Suppressor macrophage (primary cell): ENCODE results near the gene PARVB.

Source experiments
- DNase-seq, 4 experiments: peaks; one replicate each; pipeline ENCODE4 v3.0.0-alpha.2; 2020 to 2022

Gene PARVB

DNA sequence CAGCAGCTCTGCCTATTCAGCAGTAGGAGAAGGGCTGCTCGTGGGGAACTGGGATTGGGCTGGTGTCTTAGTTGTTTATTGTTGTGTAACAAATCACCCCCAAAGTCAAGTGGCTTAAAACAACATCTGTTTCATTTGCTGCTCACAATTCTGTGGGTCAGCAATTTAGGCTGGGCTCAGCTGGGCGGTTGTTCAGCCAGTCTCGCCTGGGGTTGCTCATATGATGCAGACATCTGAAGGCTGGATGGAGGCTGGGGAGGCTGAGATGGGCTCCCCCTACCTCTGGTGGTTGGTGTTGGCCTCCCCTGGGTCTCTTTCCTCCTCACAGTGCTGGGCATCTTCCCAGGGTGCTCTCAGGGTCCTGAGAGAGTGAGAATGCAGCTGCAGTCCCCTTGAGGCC, 113.3 kb downstream of the PARVB start:
- DNase-seq: no peak

DNA sequence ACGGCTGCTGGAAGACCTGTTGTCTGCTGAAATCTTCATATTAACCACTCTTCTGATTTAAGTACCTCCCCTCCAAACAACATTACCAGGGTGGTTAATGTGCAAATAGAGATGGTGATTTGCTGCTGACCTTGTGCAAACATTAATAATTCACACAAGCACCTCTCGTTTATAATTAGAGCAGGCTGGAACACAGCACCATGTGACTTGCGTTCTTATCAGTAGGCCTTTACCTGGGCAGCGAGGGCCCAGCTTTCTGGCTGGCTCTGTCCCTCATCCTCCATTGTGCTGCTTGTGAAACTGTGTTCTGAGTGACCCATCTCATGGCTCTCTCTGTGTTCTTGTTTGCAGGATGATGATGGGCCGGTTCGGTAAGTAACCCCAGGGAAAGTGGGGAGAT, 115.7 kb downstream of the PARVB start:
- DNase-seq: no peak

- DNase-seq: no peak
Measured at GRCh38 chr22:44142421-44143104, 118.5 kb downstream of the PARVB start.

DNA sequence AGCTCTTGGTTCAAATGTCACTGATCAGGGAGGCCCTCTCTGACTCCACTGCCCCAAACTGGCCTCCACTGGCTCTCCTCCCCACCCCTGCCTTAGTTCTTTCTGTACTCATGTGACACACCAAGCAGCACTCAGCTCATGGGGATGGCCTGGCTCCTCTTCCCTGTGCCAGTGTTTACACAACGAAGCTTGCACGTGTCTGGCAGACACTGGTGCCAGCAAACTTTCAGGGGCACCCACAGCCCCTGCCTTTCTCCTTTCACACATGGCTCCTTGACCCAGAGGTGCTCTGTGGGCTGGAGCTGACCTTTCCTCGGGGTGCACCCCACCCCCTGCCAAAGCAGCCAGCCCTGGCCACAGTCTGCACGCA, 119.0 kb downstream of the PARVB start:
- DNase-seq: no peak

GRCh38 chr22:44143579-44143978, 119.5 kb downstream of the PARVB start:
- no peak for DNase-seq

- DNase-seq: no peak
Measured at GRCh38 chr22:44144046-44144569, 120.0 kb downstream of the PARVB start.

DNA sequence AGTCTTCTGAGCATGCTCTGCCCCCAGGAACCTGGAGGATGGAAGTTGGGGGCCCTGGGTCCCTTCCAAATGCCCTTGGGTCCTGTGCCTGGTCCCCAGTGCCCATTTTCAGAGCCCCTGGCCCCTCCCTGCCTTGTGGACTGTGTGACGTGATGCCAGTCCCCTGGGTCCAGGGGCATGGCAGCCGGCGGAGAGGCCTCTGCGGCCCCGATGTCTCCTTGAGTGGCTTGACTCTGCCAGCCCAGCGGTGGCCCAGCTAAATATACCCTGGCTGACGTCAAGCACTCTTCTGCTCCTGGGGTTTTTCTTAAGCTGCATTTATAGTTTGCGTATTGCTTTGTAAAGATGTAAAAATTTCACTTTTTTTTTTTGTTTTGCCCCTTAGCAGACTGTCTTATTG, 121.4 kb downstream of the PARVB start:
- no peak for DNase-seq

- DNase-seq: no peak
Measured at GRCh38 chr22:44146088-44146861, 122.2 kb downstream of the PARVB start.

- DNase-seq: no peak
Measured at GRCh38 chr22:44147008-44147645, 123.0 kb downstream of the PARVB start.

DNA sequence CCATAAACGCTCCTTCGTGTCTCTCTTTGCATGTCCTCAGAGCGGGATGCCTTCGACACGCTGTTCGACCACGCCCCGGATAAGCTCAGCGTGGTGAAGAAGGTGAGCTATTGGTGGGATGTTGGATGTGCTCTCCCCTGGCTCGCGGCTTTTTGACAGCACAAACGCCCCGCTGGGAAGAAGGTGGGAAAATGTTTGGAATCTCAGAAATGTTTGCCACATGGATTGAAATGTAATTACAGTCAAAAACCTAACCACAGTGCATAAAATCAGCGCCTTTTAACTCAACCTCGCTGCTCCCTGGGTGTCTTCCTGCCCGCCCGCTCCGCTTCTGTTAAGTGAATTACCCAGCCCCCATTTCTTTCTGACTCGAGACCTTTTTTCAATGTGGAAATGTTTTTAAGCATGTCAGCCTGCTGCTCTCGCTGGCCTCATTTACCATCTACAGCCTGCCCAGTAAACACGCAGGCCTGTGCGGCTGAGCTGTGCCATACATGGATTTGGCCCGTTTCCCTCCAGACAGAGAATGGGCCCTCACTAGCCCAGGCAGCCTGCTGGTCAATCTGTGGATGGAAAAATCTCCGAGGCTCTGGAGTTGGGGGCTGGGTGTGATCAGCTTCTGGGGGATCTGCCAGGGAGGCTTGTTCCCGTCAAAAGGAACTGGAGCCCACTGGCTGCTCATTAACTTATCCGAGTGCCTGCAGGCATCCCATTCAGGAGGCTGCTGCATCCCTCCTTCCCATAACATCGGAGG, 123.9 kb downstream of the PARVB start:
- no peak for DNase-seq

DNA sequence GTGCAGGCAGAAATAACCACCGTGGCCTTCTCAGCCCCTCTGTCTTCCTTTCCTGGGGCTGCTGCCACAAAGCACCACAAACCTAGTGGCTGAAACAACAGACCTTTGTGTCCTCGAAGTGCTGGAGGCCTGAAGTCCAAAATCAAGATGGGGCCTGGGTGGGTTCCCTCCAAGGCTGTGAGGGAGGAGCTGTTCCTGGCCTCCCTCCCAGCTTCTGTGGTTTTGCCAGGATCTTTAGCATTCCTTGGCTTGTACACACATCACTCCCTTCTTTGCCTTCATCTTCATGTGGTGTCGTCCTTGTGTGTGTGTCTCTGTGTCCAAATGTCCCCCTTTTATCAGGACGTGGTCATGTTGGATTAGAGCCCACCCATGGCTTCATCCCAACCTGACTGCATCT, 127.6 kb downstream of the PARVB start:
- no peak for DNase-seq

- DNase-seq: no peak
Measured at GRCh38 chr22:44153710-44154109, 129.6 kb downstream of the PARVB start.

DNA sequence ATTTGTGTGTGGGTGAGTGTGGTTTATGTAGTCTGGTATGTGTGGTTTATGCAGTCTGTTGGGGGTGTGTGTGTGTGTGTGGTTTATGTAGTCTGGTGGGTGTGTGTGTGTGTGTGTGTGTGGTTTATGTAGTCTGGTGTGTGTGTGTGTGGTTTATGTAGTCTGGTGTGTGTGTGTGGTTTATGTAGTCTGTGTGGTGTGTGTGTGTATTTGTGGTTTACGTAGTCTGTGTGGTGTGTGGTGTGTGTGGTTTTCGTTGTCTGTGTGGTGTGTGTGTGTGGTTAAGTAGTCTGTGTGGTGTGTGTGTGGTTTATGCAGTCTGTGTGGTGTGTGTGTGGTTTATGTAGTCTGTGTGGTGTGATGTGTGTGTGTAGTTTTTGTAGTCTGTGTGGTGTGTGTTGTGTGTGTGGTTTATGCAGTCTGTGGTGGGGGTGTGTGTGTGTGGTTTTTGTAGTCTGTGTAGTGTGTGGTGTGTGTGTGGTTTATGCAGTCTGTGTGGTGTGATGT, 130.4 kb downstream of the PARVB start:
- DNase-seq: no peak

DNA sequence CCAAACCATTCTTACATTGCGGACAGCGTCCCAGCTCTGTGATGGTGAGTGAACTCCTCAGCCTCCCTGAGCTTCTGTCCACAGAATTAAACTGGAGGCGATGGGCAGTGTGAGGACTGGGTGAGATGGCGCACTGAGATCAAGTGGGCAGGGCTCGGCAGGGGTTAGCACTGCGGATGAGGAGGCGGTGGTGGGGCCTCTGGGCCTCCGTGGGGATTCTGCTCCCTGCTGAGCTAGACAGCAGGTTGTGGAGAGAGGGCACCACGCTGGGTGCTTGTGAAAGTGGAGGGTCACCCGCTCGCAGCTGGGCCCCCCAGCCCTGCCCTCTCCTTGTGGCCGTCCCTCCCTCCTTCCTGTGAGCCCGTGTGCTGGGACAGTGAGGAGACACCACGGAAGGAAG, 131.0 kb downstream of the PARVB start:
- no peak for DNase-seq

DNA sequence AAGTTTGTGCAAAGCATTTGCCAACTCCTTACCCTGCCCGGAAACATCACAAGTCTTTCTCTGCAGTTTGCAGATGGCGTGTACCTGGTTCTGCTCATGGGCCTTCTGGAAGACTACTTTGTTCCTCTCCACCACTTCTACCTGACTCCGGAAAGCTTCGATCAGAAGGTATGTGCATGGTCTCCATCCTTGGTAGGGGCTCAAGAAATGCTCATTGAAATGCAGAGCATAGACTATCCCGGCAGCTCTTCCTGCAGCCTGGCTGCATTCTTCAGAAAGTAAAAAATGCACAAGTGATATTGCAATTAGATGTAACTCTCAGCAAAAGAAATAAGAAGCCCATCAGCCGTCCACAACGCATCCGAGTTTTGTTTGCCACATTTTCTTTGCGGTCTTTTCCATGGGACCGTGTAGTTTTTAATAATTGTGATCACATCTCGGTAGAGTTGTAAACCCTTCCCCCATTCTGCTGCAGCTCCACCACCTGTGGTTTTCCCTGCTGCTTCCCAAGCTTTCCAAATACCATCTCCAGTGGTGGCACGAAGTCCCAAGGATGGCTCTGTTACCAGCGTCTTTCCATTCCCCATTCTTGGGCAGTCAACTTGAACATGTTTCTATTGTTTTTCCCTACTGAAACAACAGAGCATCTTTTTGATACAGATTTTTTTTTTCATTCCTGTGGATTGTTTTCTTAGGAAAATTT, 134.0 kb downstream of the PARVB start:
- no peak for DNase-seq

DNA sequence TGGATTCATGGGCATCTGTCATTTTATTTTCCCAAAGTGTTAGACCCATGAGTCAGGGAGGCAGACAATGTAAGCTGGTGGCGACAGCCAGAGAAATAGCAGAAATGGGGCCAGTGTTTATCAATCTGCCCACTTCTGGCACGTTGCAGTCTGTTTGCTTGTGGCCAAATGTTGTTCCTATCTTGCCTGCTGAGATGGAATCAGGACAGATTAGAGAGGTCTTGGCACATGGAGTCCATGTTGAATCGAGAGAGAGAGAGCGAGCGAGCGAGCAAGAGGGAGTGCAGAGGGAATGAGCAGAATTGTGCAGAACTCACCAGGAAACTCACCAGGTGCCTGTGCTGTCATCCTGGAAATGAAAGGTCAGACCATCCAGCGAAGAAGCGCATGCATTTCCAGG, 134.7 kb downstream of the PARVB start:
- DNase-seq: no peak

DNA sequence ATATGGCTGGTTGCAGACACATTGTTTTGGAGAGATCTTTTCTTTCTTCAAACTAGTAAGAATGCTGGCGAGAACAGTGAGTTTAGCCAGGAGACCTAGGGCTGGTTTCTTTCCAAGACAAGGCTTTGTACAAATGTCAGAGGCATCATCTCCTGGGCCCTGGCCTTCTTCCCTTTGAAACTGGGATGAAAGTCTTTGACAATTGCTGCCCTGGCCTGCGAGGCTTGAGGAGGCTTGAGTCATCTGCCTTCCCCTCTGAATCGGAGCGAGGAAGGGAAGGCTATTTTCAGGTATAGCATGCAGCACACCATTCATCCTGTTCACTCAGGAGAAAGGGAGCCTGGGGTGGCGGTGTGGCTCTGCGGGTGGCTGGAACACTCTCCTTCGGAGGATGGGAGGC, 135.1 kb downstream of the PARVB start:
- DNase-seq: no peak

DNA sequence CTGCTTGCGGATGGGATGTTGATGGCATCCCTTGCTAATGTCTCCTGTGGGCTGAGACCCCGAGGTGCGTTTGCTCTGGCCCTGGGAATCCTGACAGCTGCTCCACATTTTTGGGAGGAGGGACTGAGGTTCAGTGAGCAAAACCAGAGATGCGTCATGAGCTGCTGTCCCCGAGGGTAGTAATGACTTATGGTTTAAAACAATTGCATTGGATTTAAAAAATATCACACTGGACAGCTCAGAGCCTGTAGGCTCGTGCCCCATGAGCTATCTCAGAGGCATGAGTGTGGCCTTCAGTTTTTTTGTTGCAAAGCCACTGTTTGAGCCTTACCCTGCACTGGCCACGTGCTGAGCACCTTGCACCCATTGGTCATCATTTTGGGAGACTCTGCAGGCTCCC, 135.7 kb downstream of the PARVB start:
- DNase-seq: no peak

DNA sequence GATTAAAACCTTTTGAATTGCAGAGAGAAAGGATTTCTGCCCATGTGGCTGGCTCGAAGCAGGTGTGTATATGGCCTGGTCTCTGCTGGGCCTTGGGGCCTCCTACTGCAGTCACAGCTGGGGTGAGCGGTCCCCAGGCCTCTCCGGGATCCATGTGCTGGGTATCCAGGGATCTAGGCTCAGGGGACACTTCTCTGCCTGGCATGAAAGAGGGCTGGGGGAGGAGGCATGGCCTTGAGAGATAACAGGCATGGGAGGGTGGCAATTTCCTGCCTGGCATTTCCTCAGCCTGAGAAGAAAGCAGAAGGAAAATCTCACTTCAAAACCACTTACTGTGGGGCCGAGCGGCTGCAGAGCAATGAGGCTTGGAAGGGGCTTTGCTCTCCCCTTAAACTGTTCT, 136.3 kb downstream of the PARVB start:
- DNase-seq: peak in 1 of 4 experiments; percentile 33

DNA sequence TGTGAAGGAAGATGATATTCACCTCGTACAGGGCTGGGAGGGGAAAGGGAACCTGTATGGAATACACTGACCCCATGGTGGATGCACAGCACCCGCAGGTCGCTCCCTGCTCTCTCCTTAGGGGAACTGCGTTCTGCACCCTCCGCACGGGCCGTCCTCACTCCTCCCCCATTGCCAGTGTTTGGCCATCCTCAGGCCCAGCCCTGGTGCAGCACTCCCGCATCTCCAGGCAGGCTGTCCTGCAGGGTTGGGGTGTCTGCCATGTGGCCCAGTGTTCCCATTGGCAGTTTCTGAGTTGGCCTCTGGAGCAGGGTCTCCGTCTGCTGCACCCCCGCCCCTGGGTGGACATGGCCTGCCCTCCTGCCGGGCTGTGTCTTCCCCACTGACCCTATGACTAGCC, 137.6 kb downstream of the PARVB start:
- DNase-seq: no peak

DNA sequence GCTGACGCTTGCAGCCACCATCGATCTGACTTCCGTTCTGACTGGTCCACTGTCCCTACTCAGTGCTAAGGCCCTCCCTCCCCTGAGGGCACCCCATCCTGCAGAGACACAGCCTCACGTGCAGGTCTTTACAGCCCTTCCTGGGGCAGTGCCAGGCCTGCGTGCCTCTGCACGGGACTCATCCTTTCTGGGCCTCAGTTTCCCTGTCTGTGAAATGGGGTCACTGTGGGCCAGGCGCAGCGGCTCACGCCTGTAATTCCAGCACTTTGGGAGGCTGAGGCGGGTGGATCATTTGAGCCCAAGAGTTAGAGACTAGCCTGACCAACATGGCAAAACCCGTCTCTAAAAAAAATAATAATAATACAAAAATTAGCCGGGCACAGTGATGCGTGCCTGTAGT, 138.9 kb downstream of the PARVB start:
- no peak for DNase-seq

GRCh38 chr22:44163536-44163935, 139.4 kb downstream of the PARVB start:
- no peak for DNase-seq
